ENCODE measurements around the gene TGFBR2. TPM values are rescaled to one million over a fixed set of nuclear protein-coding genes. Genes with fewer than 3 reads are reported as not detected.

The TGFBR2 gene
- total RNA-seq, 1 donor from 2014 or later: 72.1 TPM

DNA sequence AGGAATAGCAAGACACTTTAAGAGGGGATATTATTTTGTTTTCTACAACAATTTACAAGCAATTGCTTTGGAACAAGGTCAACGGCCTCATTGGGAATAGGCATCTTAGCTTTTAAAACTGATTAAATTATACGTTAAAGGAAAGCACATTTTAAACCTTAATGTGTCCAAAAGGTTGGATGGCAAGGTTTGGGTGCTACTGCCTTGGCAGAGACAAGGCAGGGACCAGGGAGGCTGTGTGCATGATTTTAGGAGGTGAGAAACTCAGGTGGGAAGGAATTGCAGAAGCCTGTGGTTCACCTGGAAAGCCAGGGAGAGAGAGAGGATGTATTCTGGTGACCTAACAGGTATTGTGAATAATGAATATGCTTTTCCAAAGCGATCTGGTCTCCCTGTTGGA, 54.3 kb downstream of the TGFBR2 start:
- Mint-ChIP-seq H3K27me3 (ENCODE audit: unreplicated experiment) (no peaks in the 10 kb centered on the region), H3K27ac (ENCODE audit: unreplicated experiment) (no peak overlapping the region), H3K4me1 (ENCODE audit: unreplicated experiment) (peaks cover 83% of the 10 kb centered on the region), H3K36me3 (ENCODE audit: unreplicated experiment) (peaks cover 31% of the 10 kb centered on the region), H3K4me3 (ENCODE audit: unreplicated experiment) (no peak overlapping the region), H3K9me3 (ENCODE audit: unreplicated experiment) (no peaks in the 10 kb centered on the region)
- TF ChIP-seq, protein P1, sequence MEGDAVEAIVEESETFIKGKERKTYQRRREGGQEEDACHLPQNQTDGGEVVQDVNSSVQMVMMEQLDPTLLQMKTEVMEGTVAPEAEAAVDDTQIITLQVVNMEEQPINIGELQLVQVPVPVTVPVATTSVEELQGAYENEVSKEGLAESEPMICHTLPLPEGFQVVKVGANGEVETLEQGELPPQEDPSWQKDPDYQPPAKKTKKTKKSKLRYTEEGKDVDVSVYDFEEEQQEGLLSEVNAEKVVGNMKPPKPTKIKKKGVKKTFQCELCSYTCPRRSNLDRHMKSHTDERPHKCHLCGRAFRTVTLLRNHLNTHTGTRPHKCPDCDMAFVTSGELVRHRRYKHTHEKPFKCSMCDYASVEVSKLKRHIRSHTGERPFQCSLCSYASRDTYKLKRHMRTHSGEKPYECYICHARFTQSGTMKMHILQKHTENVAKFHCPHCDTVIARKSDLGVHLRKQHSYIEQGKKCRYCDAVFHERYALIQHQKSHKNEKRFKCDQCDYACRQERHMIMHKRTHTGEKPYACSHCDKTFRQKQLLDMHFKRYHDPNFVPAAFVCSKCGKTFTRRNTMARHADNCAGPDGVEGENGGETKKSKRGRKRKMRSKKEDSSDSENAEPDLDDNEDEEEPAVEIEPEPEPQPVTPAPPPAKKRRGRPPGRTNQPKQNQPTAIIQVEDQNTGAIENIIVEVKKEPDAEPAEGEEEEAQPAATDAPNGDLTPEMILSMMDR (IDR thresholded peaks at IDR 0.05): no peak
- DNase-seq (ENCODE audit: extremely low spot score, unreplicated experiment): no peak

DNA sequence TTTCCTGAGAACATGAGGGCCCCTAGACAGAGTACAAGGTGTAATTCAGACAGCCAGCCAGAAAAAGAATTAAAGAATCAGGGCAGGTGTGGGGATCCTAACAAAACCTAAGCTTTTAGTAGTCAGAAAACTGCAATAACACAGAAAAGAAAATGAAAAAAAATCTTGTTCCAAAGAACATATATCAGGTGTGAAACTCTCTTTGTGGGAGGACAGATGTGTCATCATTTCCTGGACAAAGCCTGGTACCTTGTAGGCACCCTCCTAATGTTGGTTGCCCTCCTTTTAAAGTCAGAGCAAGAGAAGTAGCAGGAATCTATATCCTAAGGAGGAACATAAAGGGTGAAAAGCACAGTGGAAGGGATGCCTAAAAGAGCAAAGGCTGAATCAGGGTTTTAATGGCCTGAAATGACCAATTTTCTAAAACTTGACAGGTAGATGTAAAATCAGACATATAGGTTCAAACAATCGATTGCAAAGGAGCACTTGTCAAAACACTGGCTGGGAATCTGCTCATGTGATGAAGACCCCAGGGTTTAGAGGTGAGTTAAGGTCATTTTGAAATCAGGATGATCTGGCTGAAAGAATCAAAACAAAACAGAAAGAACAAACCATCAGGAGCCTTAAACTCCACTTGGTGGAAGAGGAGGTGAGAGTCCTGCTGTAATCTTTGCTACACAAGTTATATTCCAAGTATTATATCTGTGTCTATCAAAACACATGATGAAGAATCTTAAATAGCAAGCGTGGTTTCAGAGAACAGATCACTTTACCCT, 54.9 kb downstream of the TGFBR2 start:
- Mint-ChIP-seq H3K27ac (ENCODE audit: unreplicated experiment) (peak overlapping the region; percentile 15), H3K27me3 (ENCODE audit: unreplicated experiment) (no peaks in the 10 kb centered on the region), H3K4me1 (ENCODE audit: unreplicated experiment) (peaks cover 81% of the 10 kb centered on the region), H3K4me3 (ENCODE audit: unreplicated experiment) (no peak overlapping the region), H3K9me3 (ENCODE audit: unreplicated experiment) (no peaks in the 10 kb centered on the region), H3K36me3 (ENCODE audit: unreplicated experiment) (peaks cover 25% of the 10 kb centered on the region)
- no peak for DNase-seq (ENCODE audit: extremely low spot score, unreplicated experiment)
- TF ChIP-seq, protein P1 (IDR thresholded peaks at IDR 0.05): no peak

DNA sequence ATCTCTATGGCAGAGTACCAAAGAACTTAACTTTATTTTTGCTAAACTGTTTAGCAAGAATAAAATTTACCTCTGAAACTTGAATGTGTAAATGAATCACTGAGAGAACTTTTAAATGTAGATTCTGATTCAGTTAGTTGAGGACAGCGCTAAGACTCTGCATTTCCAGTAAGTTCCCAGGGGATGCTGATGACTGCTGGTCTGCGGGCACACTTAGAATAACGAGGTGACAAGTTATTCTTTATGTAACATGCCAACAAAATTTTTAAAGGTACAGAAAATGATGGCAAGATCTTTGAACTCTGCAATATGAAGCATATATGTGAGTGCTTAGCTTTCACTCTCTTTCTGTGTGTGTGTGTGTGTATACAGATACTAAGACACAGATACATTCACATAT, 56.4 kb downstream of the TGFBR2 start:
- no peak overlapping the region for H3K4me3 Mint-ChIP-seq (ENCODE audit: unreplicated experiment)
- DNase-seq (ENCODE audit: extremely low spot score, unreplicated experiment): no peak
- H3K9me3 Mint-ChIP-seq (ENCODE audit: unreplicated experiment): no peaks in the 10 kb centered on the region
- TF ChIP-seq, protein P1 (IDR thresholded peaks at IDR 0.05): no peak
- H3K4me1 Mint-ChIP-seq (ENCODE audit: unreplicated experiment): peaks cover 80% of the 10 kb centered on the region
- H3K36me3 Mint-ChIP-seq (ENCODE audit: unreplicated experiment): peaks cover 19% of the 10 kb centered on the region
- peak overlapping the region; percentile 31 for H3K27ac Mint-ChIP-seq (ENCODE audit: unreplicated experiment)
- H3K27me3 Mint-ChIP-seq (ENCODE audit: unreplicated experiment): no peaks in the 10 kb centered on the region

DNA sequence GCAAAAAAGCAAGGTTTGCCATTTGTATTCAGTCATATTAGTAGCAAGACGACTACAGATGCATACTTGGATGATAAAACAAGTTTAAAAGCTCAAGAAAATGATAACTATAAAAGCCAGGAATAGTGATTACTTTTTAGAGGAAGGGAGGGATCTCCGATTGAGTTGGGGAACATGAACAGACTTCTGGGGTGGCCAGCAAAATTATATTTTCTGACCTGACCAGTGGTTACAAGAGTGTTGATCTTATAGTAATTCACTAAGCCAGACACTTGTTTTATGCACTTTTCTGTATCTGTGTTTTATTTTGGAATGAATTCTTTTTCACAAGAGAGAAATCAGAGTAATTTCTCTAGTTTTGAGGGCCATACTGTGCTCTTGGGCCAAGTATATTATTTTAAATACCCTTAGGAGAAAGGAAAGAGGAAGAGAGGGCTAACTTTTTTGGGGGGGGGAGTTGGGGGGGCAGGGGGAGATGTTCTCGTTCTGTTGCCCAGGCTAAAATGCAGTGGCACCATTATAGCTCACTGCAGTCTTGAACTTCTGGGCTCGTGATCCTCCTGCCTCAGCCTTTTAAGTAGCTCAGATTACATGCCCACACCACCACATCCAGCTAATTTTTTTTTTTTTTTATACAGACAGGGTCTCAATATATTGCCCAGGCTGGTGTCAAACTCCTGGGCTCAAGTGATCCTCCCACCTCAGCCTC, 57.3 kb downstream of the TGFBR2 start:
- Mint-ChIP-seq H3K9me3 (ENCODE audit: unreplicated experiment) (no peaks in the 10 kb centered on the region), H3K4me3 (ENCODE audit: unreplicated experiment) (peak overlapping the region; percentile 8), H3K27ac (ENCODE audit: unreplicated experiment) (peak overlapping the region; percentile 76), H3K27me3 (ENCODE audit: unreplicated experiment) (no peaks in the 10 kb centered on the region), H3K4me1 (ENCODE audit: unreplicated experiment) (peaks cover 80% of the 10 kb centered on the region), H3K36me3 (ENCODE audit: unreplicated experiment) (peaks cover 24% of the 10 kb centered on the region)
- TF ChIP-seq, protein P1 (IDR thresholded peaks at IDR 0.05): no peak
- DNase-seq (ENCODE audit: extremely low spot score, unreplicated experiment): no peak

DNA sequence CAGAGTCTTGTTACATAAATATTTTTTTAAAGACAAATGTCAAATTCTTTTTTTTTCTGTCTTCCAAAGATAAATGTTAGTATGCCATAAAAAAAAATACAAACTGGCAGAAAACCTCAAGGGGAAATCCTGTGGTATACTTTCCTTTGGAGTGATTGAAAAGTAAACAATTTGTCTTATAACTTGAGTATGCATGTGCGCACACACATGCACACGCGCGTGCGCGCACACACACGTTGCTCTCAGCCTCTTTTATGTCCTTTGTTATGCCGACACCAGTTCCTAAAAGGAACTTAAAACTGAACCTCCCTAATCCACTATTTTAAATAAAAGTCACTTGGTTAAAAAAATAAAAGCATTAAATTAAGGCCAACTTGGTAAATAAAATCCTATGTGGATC, 58.1 kb downstream of the TGFBR2 start:
- no peak overlapping the region for H3K4me3 Mint-ChIP-seq (ENCODE audit: unreplicated experiment)
- DNase-seq (ENCODE audit: extremely low spot score, unreplicated experiment): no peak
- TF ChIP-seq, protein P1 (IDR thresholded peaks at IDR 0.05): no peak
- no peaks in the 10 kb centered on the region for H3K27me3 Mint-ChIP-seq (ENCODE audit: unreplicated experiment)
- H3K4me1 Mint-ChIP-seq (ENCODE audit: unreplicated experiment): peaks cover 72% of the 10 kb centered on the region
- H3K36me3 Mint-ChIP-seq (ENCODE audit: unreplicated experiment): peaks cover 28% of the 10 kb centered on the region
- peak overlapping the region; percentile 76 for H3K27ac Mint-ChIP-seq (ENCODE audit: unreplicated experiment)
- H3K9me3 Mint-ChIP-seq (ENCODE audit: unreplicated experiment): no peaks in the 10 kb centered on the region
